Upper lobe of left lung (tissue), 4 donors: ENCODE measurements around the gene PRM1.
A peak's percentile ranks its signal among the peaks of the same experiment; 100 is the strongest.

Experiments used
- CTCF ChIP-seq, 6 experiments: fragments of 450-650 bp in 4 of 6; fragments of 200-600 bp in 2 of 6; sonication (generic) in 2 of 6; IDR thresholded peaks; one replicate each; pipeline ENCODE4 v1.5.1; 2016 to 2019; ENCODE audit warnings: antibody characterized with exemption in 6 of 6
- EP300 ChIP-seq, 4 donors: sonication (generic); formaldehyde crosslinking; IDR thresholded peaks; one replicate each; pipeline ENCODE4 v1.5.1; 2017; ENCODE audit warnings: antibody characterized with exemption in 4 of 4, control low read depth in 2 of 4

- TF ChIP-seq CTCF (IDR thresholded peaks at IDR 0.05) (peak; percentile 96 to 100 (median 100)), EP300 (IDR thresholded peaks at IDR 0.05) (peak in 1 of 4 donors; percentile 37)
Observed at GRCh38 chr16:11255737-11256660, 25.1 kb downstream of the PRM1 start, which contains the start of gene SOCS1.
